ENCODE measurements around the gene TCEA3. TPM values are rescaled to one million over a fixed set of nuclear protein-coding genes. Genes with fewer than 3 reads are reported as not detected.

Gene TCEA3
- total and polyA plus RNA-seq, 2 experiments from 2014 or later: not detected

- Histone ChIP-seq H3K36me3 (ENCODE audit: insufficient read depth) (peaks cover 6% of the 10 kb centered on the region; the same call in 1 of the 2 replicates), H3F3A (replicated peaks; ENCODE audit: low read depth) (no peaks in the 10 kb centered on the region; the same call in 1 of the 2 replicates), H3K4me1 (ENCODE audit: insufficient read depth) (peaks cover 4% of the 10 kb centered on the region; the same call in 1 of the 2 replicates), H3K4me3 (no peak overlapping the region), H3K4me2 (no peak overlapping the region), H3K27ac (ENCODE audit: low read depth) (no peak overlapping the region), H3K27me3 (ENCODE audit: insufficient read depth) (no peaks in the 10 kb centered on the region; the same call in 1 of the 2 replicates), H3K9me2 (ENCODE audit: insufficient read depth) (no peaks in the 10 kb centered on the region), H4K20me1 (replicated peaks; ENCODE audit: insufficient read depth) (peaks cover 10% of the 10 kb centered on the region), H2AFZ (no peak overlapping the region), H3K79me2 (replicated peaks; ENCODE audit: insufficient read depth) (no peaks in the 10 kb centered on the region)
- H3K4me3 Mint-ChIP-seq: no peak overlapping the region
- no peak for DNase-seq (ENCODE audit: low spot score)
- H3K36me3 Mint-ChIP-seq (ENCODE audit: low read depth): peaks cover 51% of the 10 kb centered on the region
- H3K27ac Mint-ChIP-seq: no peak overlapping the region
- peaks cover 6% of the 10 kb centered on the region for H3K4me1 Mint-ChIP-seq
- no peak for ATAC-seq
- H3K27me3 Mint-ChIP-seq (ENCODE audit: insufficient read depth, low read depth, poor library complexity): peaks cover 12% of the 10 kb centered on the region
- TF ChIP-seq, protein P1, sequence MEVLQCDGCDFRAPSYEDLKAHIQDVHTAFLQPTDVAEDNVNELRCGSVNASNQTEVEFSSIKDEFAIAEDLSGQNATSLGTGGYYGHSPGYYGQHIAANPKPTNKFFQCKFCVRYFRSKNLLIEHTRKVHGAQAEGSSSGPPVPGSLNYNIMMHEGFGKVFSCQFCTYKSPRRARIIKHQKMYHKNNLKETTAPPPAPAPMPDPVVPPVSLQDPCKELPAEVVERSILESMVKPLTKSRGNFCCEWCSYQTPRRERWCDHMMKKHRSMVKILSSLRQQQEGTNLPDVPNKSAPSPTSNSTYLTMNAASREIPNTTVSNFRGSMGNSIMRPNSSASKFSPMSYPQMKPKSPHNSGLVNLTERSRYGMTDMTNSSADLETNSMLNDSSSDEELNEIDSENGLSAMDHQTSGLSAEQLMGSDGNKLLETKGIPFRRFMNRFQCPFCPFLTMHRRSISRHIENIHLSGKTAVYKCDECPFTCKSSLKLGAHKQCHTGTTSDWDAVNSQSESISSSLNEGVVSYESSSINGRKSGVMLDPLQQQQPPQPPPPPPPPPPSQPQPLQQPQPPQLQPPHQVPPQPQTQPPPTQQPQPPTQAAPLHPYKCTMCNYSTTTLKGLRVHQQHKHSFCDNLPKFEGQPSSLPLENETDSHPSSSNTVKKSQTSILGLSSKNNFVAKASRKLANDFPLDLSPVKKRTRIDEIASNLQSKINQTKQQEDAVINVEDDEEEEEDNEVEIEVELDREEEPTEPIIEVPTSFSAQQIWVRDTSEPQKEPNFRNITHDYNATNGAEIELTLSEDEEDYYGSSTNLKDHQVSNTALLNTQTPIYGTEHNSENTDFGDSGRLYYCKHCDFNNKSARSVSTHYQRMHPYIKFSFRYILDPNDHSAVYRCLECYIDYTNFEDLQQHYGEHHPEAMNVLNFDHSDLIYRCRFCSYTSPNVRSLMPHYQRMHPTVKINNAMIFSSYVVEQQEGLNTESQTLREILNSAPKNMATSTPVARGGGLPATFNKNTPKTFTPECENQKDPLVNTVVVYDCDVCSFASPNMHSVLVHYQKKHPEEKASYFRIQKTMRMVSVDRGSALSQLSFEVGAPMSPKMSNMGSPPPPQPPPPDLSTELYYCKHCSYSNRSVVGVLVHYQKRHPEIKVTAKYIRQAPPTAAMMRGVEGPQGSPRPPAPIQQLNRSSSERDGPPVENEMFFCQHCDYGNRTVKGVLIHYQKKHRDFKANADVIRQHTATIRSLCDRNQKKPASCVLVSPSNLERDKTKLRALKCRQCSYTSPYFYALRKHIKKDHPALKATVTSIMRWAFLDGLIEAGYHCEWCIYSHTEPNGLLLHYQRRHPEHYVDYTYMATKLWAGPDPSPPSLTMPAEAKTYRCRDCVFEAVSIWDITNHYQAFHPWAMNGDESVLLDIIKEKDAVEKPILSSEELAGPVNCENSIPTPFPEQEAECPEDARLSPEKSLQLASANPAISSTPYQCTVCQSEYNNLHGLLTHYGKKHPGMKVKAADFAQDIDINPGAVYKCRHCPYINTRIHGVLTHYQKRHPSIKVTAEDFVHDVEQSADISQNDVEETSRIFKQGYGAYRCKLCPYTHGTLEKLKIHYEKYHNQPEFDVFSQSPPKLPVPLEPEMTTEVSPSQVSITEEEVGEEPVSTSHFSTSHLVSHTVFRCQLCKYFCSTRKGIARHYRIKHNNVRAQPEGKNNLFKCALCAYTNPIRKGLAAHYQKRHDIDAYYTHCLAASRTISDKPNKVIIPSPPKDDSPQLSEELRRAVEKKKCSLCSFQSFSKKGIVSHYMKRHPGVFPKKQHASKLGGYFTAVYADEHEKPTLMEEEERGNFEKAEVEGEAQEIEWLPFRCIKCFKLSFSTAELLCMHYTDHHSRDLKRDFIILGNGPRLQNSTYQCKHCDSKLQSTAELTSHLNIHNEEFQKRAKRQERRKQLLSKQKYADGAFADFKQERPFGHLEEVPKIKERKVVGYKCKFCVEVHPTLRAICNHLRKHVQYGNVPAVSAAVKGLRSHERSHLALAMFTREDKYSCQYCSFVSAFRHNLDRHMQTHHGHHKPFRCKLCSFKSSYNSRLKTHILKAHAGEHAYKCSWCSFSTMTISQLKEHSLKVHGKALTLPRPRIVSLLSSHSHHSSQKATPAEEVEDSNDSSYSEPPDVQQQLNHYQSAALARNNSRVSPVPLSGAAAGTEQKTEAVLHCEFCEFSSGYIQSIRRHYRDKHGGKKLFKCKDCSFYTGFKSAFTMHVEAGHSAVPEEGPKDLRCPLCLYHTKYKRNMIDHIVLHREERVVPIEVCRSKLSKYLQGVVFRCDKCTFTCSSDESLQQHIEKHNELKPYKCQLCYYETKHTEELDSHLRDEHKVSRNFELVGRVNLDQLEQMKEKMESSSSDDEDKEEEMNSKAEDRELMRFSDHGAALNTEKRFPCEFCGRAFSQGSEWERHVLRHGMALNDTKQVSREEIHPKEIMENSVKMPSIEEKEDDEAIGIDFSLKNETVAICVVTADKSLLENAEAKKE (CRISPR knock-in tag; IDR thresholded peaks at IDR 0.05): no peak
- H3K9me3 Mint-ChIP-seq: no peaks in the 10 kb centered on the region
Observed at GRCh38 chr1:23434260-23434775, 9.8 kb upstream of the TCEA3 start.

GRCh38 chr1:23433122-23433521, 8.6 kb upstream of the TCEA3 start:
- TF ChIP-seq, protein P2, sequence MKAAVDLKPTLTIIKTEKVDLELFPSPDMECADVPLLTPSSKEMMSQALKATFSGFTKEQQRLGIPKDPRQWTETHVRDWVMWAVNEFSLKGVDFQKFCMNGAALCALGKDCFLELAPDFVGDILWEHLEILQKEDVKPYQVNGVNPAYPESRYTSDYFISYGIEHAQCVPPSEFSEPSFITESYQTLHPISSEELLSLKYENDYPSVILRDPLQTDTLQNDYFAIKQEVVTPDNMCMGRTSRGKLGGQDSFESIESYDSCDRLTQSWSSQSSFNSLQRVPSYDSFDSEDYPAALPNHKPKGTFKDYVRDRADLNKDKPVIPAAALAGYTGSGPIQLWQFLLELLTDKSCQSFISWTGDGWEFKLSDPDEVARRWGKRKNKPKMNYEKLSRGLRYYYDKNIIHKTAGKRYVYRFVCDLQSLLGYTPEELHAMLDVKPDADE (IDR thresholded peaks at IDR 0.05): no peak
- H2AFZ ChIP-seq: no peak overlapping the region
- Mint-ChIP-seq H3K4me1 (peaks cover 5% of the 10 kb centered on the region), H3K27me3 (ENCODE audit: insufficient read depth, low read depth, poor library complexity) (peaks cover 15% of the 10 kb centered on the region), H3K4me3 (no peak overlapping the region), H3K27ac (no peak overlapping the region), H3K9me3 (no peaks in the 10 kb centered on the region), H3K36me3 (ENCODE audit: low read depth) (peaks cover 46% of the 10 kb centered on the region)
- H3F3A ChIP-seq (replicated peaks; ENCODE audit: low read depth): no peaks in the 10 kb centered on the region; the same call in 1 of the 2 replicates
- no peaks in the 10 kb centered on the region for H3K79me2 ChIP-seq (replicated peaks; ENCODE audit: insufficient read depth)
- H3K27me3 ChIP-seq (ENCODE audit: insufficient read depth): peaks cover 8% of the 10 kb centered on the region; the same call in 1 of the 2 replicates
- no peak overlapping the region for H3K27ac ChIP-seq (ENCODE audit: low read depth)
- no peaks in the 10 kb centered on the region for H3K9me2 ChIP-seq (ENCODE audit: insufficient read depth)
- H4K20me1 ChIP-seq (replicated peaks; ENCODE audit: insufficient read depth): peaks cover 10% of the 10 kb centered on the region
- no peak for ATAC-seq
- peaks cover 6% of the 10 kb centered on the region; the same call in 1 of the 2 replicates for H3K36me3 ChIP-seq (ENCODE audit: insufficient read depth)
- peaks cover 4% of the 10 kb centered on the region; the same call in 1 of the 2 replicates for H3K4me1 ChIP-seq (ENCODE audit: insufficient read depth)
- no peak for DNase-seq (ENCODE audit: low spot score)
- no peak overlapping the region for H3K4me2 ChIP-seq
- H3K4me3 ChIP-seq: no peak overlapping the region
